H1 (cell line): ENCODE data around the gene VRK3. TPM values are rescaled to one million over a fixed set of nuclear protein-coding genes. Genes with fewer than 3 reads are reported as not detected.
A peak's percentile ranks its signal among the peaks of the same experiment; 100 is the strongest.
"Not testable (repeated sequence)": the region's sequence is repeated elsewhere in the genome, so short reads cannot be mapped to it uniquely, and the experiment has no call there.

Source experiments
- CTCF ChIA-PET: fragments of 300-600 bp; sonication (Branson Sonifier 250); formaldehyde crosslinking; loops from one replicate; lab custom pipeline; 2021; ENCODE audit not compliant: partially characterized antibody; lab: Charles Lee
- POLR2A ChIA-PET: fragments of 300-600 bp; sonication (Branson Sonifier 250); formaldehyde crosslinking; loops from one replicate; lab custom pipeline; 2021; ENCODE audit warnings: inconsistent platforms; ENCODE audit not compliant: partially characterized antibody; lab: Charles Lee
- DNase-seq, 2 experiments: peaks; one replicate each; pipeline versions ENCODE4 v3.0.0 to v3.0.0-alpha.2; 2010 to 2022; ENCODE audit warnings: low spot score in 2 of 2, low read depth in 1 of 2, mixed read lengths in 1 of 2
- FAIRE-seq: peaks from 2 replicates; lab custom pipeline; 2011; peaks lifted over from hg19 to GRCh38; lab: Jason Lieb, UNC
- H2AFZ ChIP-seq: 2 replicates; pipeline ENCODE4 v1.8.1; 2012; ENCODE audit warnings: low read length, inconsistent platforms
- H2AK5ac ChIP-seq: 2 replicates; pipeline ENCODE4 v1.6.1; 2013; ENCODE audit warnings: low read depth, low read length
- H2BK120ac ChIP-seq: replicated peaks from 2 replicates; pipeline ENCODE3; 2013; ENCODE audit warnings: low read depth, low read length, inconsistent platforms
- H2BK12ac ChIP-seq: 2 replicates; pipeline ENCODE4 v1.6.1; 2013; ENCODE audit warnings: low read depth, low read length
- H2BK15ac ChIP-seq: 2 replicates; pipeline ENCODE4 v1.6.1; 2013; ENCODE audit warnings: low read length
- H2BK20ac ChIP-seq: 2 replicates; pipeline ENCODE4 v1.6.1; 2013; ENCODE audit warnings: low read length
- H2BK5ac ChIP-seq: 2 replicates; pipeline ENCODE4 v1.6.1; 2013; ENCODE audit warnings: low read depth, low read length
- H3K14ac ChIP-seq: 2 replicates; pipeline ENCODE4 v1.6.1; 2013; ENCODE audit warnings: inconsistent platforms; ENCODE audit not compliant: insufficient read length
- H3K18ac ChIP-seq: 2 replicates; pipeline ENCODE4 v1.6.1; 2013; ENCODE audit warnings: low read length; ENCODE audit errors: extremely low read depth
- H3K23ac ChIP-seq: 2 replicates; pipeline ENCODE4 v1.6.1; 2013; ENCODE audit warnings: inconsistent platforms; ENCODE audit not compliant: insufficient read length
- H3K23me2 ChIP-seq: 2 replicates; pipeline ENCODE4 v1.6.1; 2013; ENCODE audit warnings: low read depth, low read length
- H3K27ac ChIP-seq: 2 replicates; pipeline ENCODE4 v1.6.1; 2011; ENCODE audit warnings: low read depth, low read length, inconsistent platforms
- H3K27me3 ChIP-seq, 4 experiments: replicated peaks in 1 of 4; 1 replicate in 1 of 4; 2 replicates in 3 of 4; pipeline versions ENCODE4 v1.6.1 to v1.8.1; 2011 to 2013; ENCODE audit warnings: low read length in 3 of 4, mild to moderate bottlenecking in 3 of 4, inconsistent platforms in 2 of 4, mixed read lengths in 2 of 4, moderate library complexity in 1 of 4; ENCODE audit not compliant: control insufficient read depth in 3 of 4, insufficient read depth in 3 of 4; ENCODE audit errors: extremely low read depth in 1 of 4
- H3K36me3 ChIP-seq, 4 experiments: 2 replicates each; pipeline versions ENCODE4 v1.6.1 to v1.8.1; 2011 to 2013; ENCODE audit warnings: mild to moderate bottlenecking in 4 of 4, low read length in 3 of 4, moderate library complexity in 2 of 4, control low read depth in 1 of 4, inconsistent platforms in 1 of 4; ENCODE audit not compliant: insufficient read depth in 4 of 4, control insufficient read depth in 2 of 4
- H3K4ac ChIP-seq: replicated peaks from 2 replicates; pipeline ENCODE3; 2013; ENCODE audit warnings: low read length, low read depth, mixed read lengths, inconsistent platforms; ENCODE audit not compliant: insufficient read length
- H3K4me1 ChIP-seq, 4 experiments: replicated peaks in 1 of 4; 1 replicate in 1 of 4; 2 replicates in 3 of 4; pipeline versions ENCODE4 v1.6.1 to v1.8.1; 2011 to 2013; ENCODE audit warnings: low read length in 3 of 4, inconsistent platforms in 2 of 4, mixed read lengths in 1 of 4; ENCODE audit not compliant: insufficient read depth in 4 of 4, control insufficient read depth in 3 of 4
- H3K4me2 ChIP-seq, 2 experiments: 2 replicates each; pipeline versions ENCODE4 v1.6.1 to v1.8.1; 2011 to 2013; ENCODE audit warnings: low read depth in 2 of 2, low read length in 2 of 2, control low read depth in 1 of 2, inconsistent platforms in 1 of 2, mild to moderate bottlenecking in 1 of 2; ENCODE audit not compliant: insufficient read depth in 1 of 2
- H3K4me3 ChIP-seq, 4 experiments: fragments of 200-600, 300-600 bp in 1 of 4; sonication (generic), shearing (Covaris generic), sonication (Bioruptor Twin) in 1 of 4; 2 replicates each; pipeline versions ENCODE4 v1.5.1 to v1.8.1; 2011 to 2016; ENCODE audit warnings: low read length in 4 of 4, low read depth in 3 of 4, control low read depth in 2 of 4, inconsistent platforms in 2 of 4, mild to moderate bottlenecking in 2 of 4, mixed read lengths in 1 of 4, moderate library complexity in 1 of 4; ENCODE audit not compliant: insufficient read depth in 2 of 4; ENCODE audit errors: extremely low read depth in 1 of 4
- H3K56ac ChIP-seq: replicated peaks from 2 replicates; pipeline ENCODE3; 2013; ENCODE audit warnings: low read depth, mild to moderate bottlenecking, mixed read lengths, low read length, inconsistent platforms; ENCODE audit not compliant: insufficient read length
- H3K79me1 ChIP-seq: 2 replicates; pipeline ENCODE4 v1.6.1; 2013; ENCODE audit warnings: low read depth, low read length, control low read depth
- H3K79me2 ChIP-seq, 2 experiments: 2 replicates each; pipeline versions ENCODE4 v1.6.1 to v1.8.1; 2012 to 2013; ENCODE audit warnings: low read length in 2 of 2, mild to moderate bottlenecking in 2 of 2, inconsistent platforms in 1 of 2; ENCODE audit not compliant: insufficient read depth in 2 of 2, control insufficient read depth in 1 of 2
- H3K9ac ChIP-seq, 4 experiments: replicated peaks in 1 of 4; 1 replicate in 1 of 4; 2 replicates in 3 of 4; pipeline versions ENCODE4 v1.6.1 to v1.8.1; 2011 to 2013; ENCODE audit warnings: low read depth in 3 of 4, low read length in 3 of 4, control low read depth in 2 of 4, mild to moderate bottlenecking in 2 of 4, moderate library complexity in 2 of 4, inconsistent platforms in 1 of 4; ENCODE audit errors: extremely low read depth in 1 of 4
- H3K9me3 ChIP-seq, 2 experiments: 2 replicates each; pipeline versions ENCODE4 v1.6.1 to v1.8.1; 2012 to 2013; ENCODE audit warnings: mild to moderate bottlenecking in 2 of 2, moderate library complexity in 2 of 2, control low read depth in 1 of 2, inconsistent platforms in 1 of 2, low read depth in 1 of 2, low read length in 1 of 2, mixed read lengths in 1 of 2; ENCODE audit not compliant: insufficient read depth in 2 of 2
- H4K20me1 ChIP-seq, 2 experiments: replicated peaks in 1 of 2; 2 replicates each; pipeline versions ENCODE3 to v1.8.1; 2011 to 2013; ENCODE audit warnings: inconsistent platforms in 2 of 2, low read length in 2 of 2, mild to moderate bottlenecking in 1 of 2; ENCODE audit not compliant: insufficient read depth in 2 of 2, control insufficient read depth in 1 of 2
- H4K5ac ChIP-seq: 2 replicates; pipeline ENCODE4 v1.6.1; 2013; ENCODE audit warnings: low read length, low read depth, mixed read lengths, inconsistent platforms; ENCODE audit not compliant: insufficient read length
- H4K8ac ChIP-seq: 2 replicates; pipeline ENCODE4 v1.8.0; 2013; ENCODE audit warnings: mild to moderate bottlenecking, moderate library complexity, low read length, inconsistent platforms; ENCODE audit not compliant: insufficient read depth; ENCODE audit errors: extremely low read depth
- H4K91ac ChIP-seq: replicated peaks from 2 replicates; pipeline ENCODE3; 2013; ENCODE audit warnings: low read length, mixed read lengths, inconsistent platforms; ENCODE audit not compliant: insufficient read length
- WGBS, 2 experiments: shearing (Covaris generic) in 1 of 2; methylation state at CpG; one replicate each; pipeline versions ENCODE4 v1.1.6 to v1.1.7; 2013 to 2015; ENCODE audit warnings: low lambda C conversion rate in 2 of 2, mixed read lengths in 2 of 2, inconsistent platforms in 1 of 2, low coverage in 1 of 2, missing lambda C conversion rate in 1 of 2; ENCODE audit not compliant: insufficient replicate concordance in 2 of 2, insufficient coverage in 1 of 2, insufficient read length in 1 of 2; ENCODE audit errors: extremely low coverage in 1 of 2, missing lambda C conversion rate in 1 of 2; 5-methylcytosine and 5-hydroxymethylcytosine counted together
- polyA plus RNA-seq, 7 experiments: library from polyadenylated mRNA; depleted of rRNA in 3 of 7; stranded (reverse) in 5 of 7; unstranded in 2 of 7; fragments of >200 nt in 5 of 7; fragments of 200-250 nt in 2 of 7; gene quantifications; 1 replicate in 5 of 7; 2 replicates in 1 of 7; 4 replicates in 1 of 7; pipeline versions ENCODE4 v1.2.1 to v1.2.3, GENCODE V29; 2011 to 2013; ENCODE audit warnings: missing spikeins in 2 of 7, mixed read lengths in 2 of 7
- total RNA-seq: library from RNA; stranded (reverse); fragmentation: NEBNext Ultra II Directional; extraction: Animal tissue kit (Norgen Biotek cat#: 25700); gene quantifications from 2 replicates; pipeline ENCODE4 v1.2.1, GENCODE V29; 2021

Gene VRK3
- total and polyA plus RNA-seq, 2 of the 8 experiments (the other 6 are each of a cell fraction or from before 2014, with no cell fraction given), result 21.3 to 36.1 TPM

DNA sequence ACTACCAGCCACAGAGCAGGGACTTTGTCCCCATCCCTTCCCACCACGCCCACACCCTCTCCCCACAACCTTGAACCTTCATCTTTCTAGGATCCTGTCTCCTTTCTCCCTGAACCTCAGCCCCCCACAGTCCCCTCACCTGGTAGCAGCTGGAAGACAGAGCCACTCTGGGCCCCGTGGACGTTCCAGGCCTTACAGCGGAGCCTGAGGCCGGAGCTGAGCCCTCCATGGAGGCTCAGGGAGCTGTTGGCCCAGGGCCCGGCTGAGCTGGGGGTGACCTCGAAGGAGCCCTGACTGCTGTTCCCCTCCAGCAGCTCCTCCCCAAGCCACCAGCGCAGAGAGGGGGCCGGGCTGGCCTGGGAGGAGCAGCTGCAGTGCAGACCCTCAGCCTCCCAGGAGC is 67.0 kb downstream of the VRK3 start:
- not testable (repeated sequence) for H3K79me1 ChIP-seq, H3K27me3 ChIP-seq, H3K9ac ChIP-seq, H3K9me3 ChIP-seq, H3K36me3 ChIP-seq, H3K23ac ChIP-seq, FAIRE-seq, H2BK120ac ChIP-seq, H3K4me3 ChIP-seq, H2BK20ac ChIP-seq, H3K56ac ChIP-seq, H3K27ac ChIP-seq, H2BK5ac ChIP-seq, DNase-seq, H3K18ac ChIP-seq, H3K4ac ChIP-seq, H4K5ac ChIP-seq, H3K79me2 ChIP-seq, H4K20me1 ChIP-seq, H3K14ac ChIP-seq, H3K23me2 ChIP-seq, H2BK15ac ChIP-seq, H2AK5ac ChIP-seq
- 85% methylated on average over 8 of the region's 9 CpGs; no CpG with 5 or more reads in 1 of the 2 experiments for WGBS, 2 experiments
- H4K91ac ChIP-seq, result peak overlapping the region; percentile 5
- H4K8ac ChIP-seq, result peak overlapping the region; percentile 19; the same call in 1 of the 2 replicates
- H3K4me2 ChIP-seq, result 0 out of 4 replicates have a peak overlapping the region, but pooled peaks have one; percentile 1 to 30
- peaks cover 0 to 17% (median 9%) of the 10 kb centered on the region in 4 experiments; a peak in 6 of 7 replicates for H3K4me1 ChIP-seq
- ChIA-PET POLR2A (interaction anchor here (1.9 to 2.7 kb wide), 2 partner anchors 25 to 29 kb away, joined by 7 to 9 read pairs; partner anchors contain the start of genes ATF5 and NUP62), CTCF (interaction anchor here (1.3 to 1.9 kb wide), 3 partner anchors 20 to 26 kb away, joined by 4 to 10 read pairs (median 6); no protein-coding TSS in a partner anchor)
- H2AFZ ChIP-seq, result peak overlapping the region; percentile 6; the same call in 1 of the 2 replicates
- peak overlapping the region; percentile 68; the same call in 1 of the 2 replicates for H2BK12ac ChIP-seq
